Prostate gland (tissue), 2 donors: ENCODE measurements around the gene HLA-A. TPM values are rescaled to one million over a fixed set of nuclear protein-coding genes. Genes with fewer than 3 reads are reported as not detected.
A peak's percentile ranks its signal among the peaks of the same experiment; 100 is the strongest.

Source experiments
- DNase-seq: peaks from one replicate; pipeline ENCODE4 v3.0.0-alpha.2; 2019; ENCODE audit warnings: low spot score
- H3K27ac ChIP-seq, 2 donors: fragments of 200-600 bp; sonication (generic); 2 replicates each; pipeline ENCODE4 v1.5.1; 2017 to 2019
- H3K27me3 ChIP-seq: fragments of 200-600 bp; sonication (generic); replicated peaks from 2 replicates; pipeline ENCODE4 v1.5.1; 2019; ENCODE audit not compliant: insufficient read depth
- H3K36me3 ChIP-seq, 2 donors: fragments of 200-600 bp; sonication (generic); 1 replicate in 1 of 2; 2 replicates in 1 of 2; pipeline versions ENCODE4 v1.5.1 to v1.8.1; 2017 to 2019
- H3K4me1 ChIP-seq: fragments of 200-600 bp; sonication (generic); replicated peaks from 2 replicates; pipeline ENCODE4 v1.5.1; 2019
- H3K4me3 ChIP-seq, 2 donors: fragments of 200-600 bp; sonication (generic); 2 replicates each; pipeline ENCODE4 v1.5.1; 2017 to 2019
- H3K9me3 ChIP-seq: fragments of 200-600 bp; sonication (generic); 2 replicates; pipeline ENCODE4 v1.5.1; 2017
- POLR2A ChIP-seq: fragments of 450-650 bp; IDR thresholded peaks from one replicate; pipeline ENCODE4 v1.6.1; 2016; ENCODE audit warnings: antibody characterized with exemption, mild to moderate bottlenecking
- POLR2AphosphoS5 ChIP-seq: sonication (generic); formaldehyde crosslinking; IDR thresholded peaks from one replicate; pipeline ENCODE4 v1.6.1; 2017; ENCODE audit warnings: antibody characterized with exemption
- WGBS: methylation state at CpG from one replicate; pipeline ENCODE4 v1.1.5; 2018; 5-methylcytosine and 5-hydroxymethylcytosine counted together
- intact Hi-C: fragments of 100-400 bp; cut with DNase I; formaldehyde crosslinking; loops from one replicate; pipeline ENCODE4 v1.14.2; 2022
- total RNA-seq, 2 donors: library from RNA; depleted of rRNA; stranded (reverse); fragments of >200 nt; gene quantifications; one replicate each; pipeline ENCODE4 v1.1.0, GENCODE V29; 2016
- TF ChIP-seq, protein P1 (sequence below), 4 experiments: fragments of 200-600 bp in 2 of 4; fragments of 450-650 bp in 2 of 4; sonication (generic) in 2 of 4; IDR thresholded peaks; 1 replicate in 3 of 4; 2 replicates in 1 of 4; pipeline ENCODE4 v1.5.1; 2016 to 2019; ENCODE audit warnings: antibody characterized with exemption in 4 of 4, mild to moderate bottlenecking in 2 of 4, moderate library complexity in 2 of 4

HLA-A gene
- total RNA-seq, 2 donors from 2014 or later: 564 to 620 TPM

DNA sequence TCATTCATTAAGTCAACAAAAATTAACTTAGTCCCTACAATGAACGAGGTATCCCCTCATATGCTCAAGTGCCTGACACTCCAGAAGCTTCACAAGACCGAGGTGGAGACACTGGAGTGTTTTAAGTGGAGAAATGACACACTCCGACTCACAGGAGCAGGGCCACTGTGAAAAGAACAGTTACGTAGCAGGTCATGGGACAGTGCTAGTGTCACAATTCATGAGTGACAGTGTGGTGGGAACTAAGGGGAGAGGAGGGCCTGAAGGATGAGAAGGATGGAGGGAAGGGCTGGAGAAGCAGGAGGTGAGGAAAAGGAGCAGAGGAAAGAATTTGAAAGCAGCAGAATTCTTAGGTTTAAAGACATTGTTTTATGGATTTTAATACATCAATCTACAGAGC is 1.3 kb upstream of the HLA-A start:
- H3K36me3 ChIP-seq: no peaks in the 10 kb centered on the region
- WGBS: 61% methylated on average over 4 of the region's 4 CpGs
- no peak overlapping the region for H3K4me3 ChIP-seq
- TF ChIP-seq POLR2AphosphoS5 (no peak), POLR2A (no peak)
- no peaks in the 10 kb centered on the region for H3K4me1 ChIP-seq
- H3K9me3 ChIP-seq: no peaks in the 10 kb centered on the region
- DNase-seq: no peak
- intact Hi-C loops: no loop called here
- H3K27ac ChIP-seq: peak overlapping the region in 1 of 2 donors; percentile 86
- H3K27me3 ChIP-seq: no peaks in the 10 kb centered on the region

DNA sequence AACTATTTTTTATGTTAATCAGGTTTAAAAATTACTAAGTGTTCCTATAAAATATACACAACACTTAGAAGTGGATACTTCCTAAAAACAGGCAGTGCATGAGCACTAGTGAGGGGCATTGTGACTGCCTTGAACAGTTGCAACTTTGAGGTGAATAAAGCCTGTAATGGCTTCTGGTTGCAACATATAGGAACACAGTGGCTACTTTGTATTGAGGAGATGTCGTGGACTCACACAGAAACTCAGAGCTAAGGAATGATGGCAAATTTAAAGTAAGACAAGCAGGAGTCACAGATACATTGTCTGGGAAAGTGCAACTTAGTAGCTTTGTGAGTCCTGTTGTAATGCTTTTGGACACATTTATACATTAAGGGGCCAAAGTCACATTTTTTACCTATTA is 861 bp upstream of the HLA-A start:
- Histone ChIP-seq H3K9me3 (no peaks in the 10 kb centered on the region), H3K36me3 (no peaks in the 10 kb centered on the region), H3K27ac (peak overlapping the region; percentile 86 to 88), H3K4me3 (no peak overlapping the region), H3K27me3 (no peaks in the 10 kb centered on the region), H3K4me1 (no peaks in the 10 kb centered on the region)
- 5% methylated on average over 1 of the region's 1 CpG for WGBS
- intact Hi-C loops: no loop called here
- TF ChIP-seq POLR2A (no peak), POLR2AphosphoS5 (no peak)
- TF ChIP-seq, protein P1, sequence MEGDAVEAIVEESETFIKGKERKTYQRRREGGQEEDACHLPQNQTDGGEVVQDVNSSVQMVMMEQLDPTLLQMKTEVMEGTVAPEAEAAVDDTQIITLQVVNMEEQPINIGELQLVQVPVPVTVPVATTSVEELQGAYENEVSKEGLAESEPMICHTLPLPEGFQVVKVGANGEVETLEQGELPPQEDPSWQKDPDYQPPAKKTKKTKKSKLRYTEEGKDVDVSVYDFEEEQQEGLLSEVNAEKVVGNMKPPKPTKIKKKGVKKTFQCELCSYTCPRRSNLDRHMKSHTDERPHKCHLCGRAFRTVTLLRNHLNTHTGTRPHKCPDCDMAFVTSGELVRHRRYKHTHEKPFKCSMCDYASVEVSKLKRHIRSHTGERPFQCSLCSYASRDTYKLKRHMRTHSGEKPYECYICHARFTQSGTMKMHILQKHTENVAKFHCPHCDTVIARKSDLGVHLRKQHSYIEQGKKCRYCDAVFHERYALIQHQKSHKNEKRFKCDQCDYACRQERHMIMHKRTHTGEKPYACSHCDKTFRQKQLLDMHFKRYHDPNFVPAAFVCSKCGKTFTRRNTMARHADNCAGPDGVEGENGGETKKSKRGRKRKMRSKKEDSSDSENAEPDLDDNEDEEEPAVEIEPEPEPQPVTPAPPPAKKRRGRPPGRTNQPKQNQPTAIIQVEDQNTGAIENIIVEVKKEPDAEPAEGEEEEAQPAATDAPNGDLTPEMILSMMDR (IDR thresholded peaks at IDR 0.05): no peak
- no peak for DNase-seq

DNA sequence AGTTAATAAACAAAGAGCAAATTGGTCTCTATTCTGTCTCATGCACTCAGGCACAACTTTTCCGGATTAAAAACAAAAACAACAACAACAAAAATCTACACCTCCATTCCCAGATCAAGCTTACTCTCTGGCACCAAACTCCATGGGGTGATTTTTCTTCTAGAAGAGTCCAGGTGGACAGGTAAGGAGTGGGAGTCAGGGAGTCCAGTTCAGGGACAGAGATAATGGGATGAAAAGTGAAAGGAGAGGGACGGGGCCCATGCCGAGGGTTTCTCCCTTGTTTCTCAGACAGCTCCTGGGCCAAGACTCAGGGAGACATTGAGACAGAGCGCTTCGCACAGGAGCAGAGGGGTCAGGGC is 437 bp upstream of the HLA-A start:
- DNase-seq: no peak
- Histone ChIP-seq H3K9me3 (no peaks in the 10 kb centered on the region), H3K27me3 (no peaks in the 10 kb centered on the region), H3K4me3 (peak overlapping the region; percentile 46 to 53), H3K27ac (peak overlapping the region; percentile 86 to 88), H3K36me3 (no peaks in the 10 kb centered on the region), H3K4me1 (no peaks in the 10 kb centered on the region)
- TF ChIP-seq POLR2AphosphoS5: no peak
- WGBS: 4% methylated on average over 5 of the region's 5 CpGs
- intact Hi-C loops: no loop called here

DNA sequence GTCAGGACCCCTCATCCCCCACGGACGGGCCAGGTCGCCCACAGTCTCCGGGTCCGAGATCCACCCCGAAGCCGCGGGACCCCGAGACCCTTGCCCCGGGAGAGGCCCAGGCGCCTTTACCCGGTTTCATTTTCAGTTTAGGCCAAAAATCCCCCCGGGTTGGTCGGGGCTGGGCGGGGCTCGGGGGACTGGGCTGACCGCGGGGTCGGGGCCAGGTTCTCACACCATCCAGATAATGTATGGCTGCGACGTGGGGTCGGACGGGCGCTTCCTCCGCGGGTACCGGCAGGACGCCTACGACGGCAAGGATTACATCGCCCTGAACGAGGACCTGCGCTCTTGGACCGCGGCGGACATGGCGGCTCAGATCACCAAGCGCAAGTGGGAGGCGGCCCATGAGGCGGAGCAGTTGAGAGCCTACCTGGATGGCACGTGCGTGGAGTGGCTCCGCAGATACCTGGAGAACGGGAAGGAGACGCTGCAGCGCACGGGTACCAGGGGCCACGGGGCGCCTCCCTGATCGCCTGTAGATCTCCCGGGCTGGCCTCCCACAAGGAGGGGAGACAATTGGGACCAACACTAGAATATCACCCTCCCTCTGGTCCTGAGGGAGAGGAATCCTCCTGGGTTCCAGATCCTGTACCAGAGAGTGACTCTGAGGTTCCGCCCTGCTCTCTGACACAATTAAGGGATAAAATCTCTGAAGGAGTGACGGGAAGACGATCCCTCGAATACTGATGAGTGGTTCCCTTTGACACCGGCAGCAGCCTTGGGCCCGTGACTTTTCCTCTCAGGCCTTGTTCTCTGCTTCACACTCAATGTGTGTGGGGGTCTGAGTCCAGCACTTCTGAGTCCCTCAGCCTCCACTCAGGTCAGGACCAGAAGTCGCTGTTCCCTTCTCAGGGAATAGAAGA is 978 bp downstream of the HLA-A start:
- no peak for TF ChIP-seq POLR2A
- TF ChIP-seq POLR2AphosphoS5: no peak
- TF ChIP-seq, protein P1 (IDR thresholded peaks at IDR 0.05): no peak
- H3K27me3 ChIP-seq: no peaks in the 10 kb centered on the region
- H3K9me3 ChIP-seq: no peaks in the 10 kb centered on the region
- 22% methylated on average over 58 of the region's 58 CpGs for WGBS
- peak overlapping the region; percentile 86 to 88 for H3K27ac ChIP-seq
- H3K36me3 ChIP-seq: no peaks in the 10 kb centered on the region
- no peak for DNase-seq
- H3K4me1 ChIP-seq: no peaks in the 10 kb centered on the region
- intact Hi-C loops: no loop called here
- peak overlapping the region; percentile 46 to 53 for H3K4me3 ChIP-seq

DNA sequence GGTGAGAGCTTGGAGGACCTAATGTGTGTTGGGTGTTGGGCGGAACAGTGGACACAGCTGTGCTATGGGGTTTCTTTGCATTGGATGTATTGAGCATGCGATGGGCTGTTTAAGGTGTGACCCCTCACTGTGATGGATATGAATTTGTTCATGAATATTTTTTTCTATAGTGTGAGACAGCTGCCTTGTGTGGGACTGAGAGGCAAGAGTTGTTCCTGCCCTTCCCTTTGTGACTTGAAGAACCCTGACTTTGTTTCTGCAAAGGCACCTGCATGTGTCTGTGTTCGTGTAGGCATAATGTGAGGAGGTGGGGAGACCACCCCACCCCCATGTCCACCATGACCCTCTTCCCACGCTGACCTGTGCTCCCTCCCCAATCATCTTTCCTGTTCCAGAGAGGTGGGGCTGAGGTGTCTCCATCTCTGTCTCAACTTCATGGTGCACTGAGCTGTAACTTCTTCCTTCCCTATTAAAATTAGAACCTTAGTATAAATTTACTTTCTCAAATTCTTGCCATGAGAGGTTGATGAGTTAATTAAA is 3.0 kb downstream of the HLA-A start:
- TF ChIP-seq, protein P1 (IDR thresholded peaks at IDR 0.05): no peak
- TF ChIP-seq POLR2AphosphoS5 (no peak), POLR2A (no peak)
- Histone ChIP-seq H3K27ac (no peak overlapping the region), H3K36me3 (no peaks in the 10 kb centered on the region), H3K9me3 (no peaks in the 10 kb centered on the region), H3K27me3 (no peaks in the 10 kb centered on the region), H3K4me3 (no peak overlapping the region), H3K4me1 (no peaks in the 10 kb centered on the region)
- WGBS: 85% methylated on average over 4 of the region's 4 CpGs
- intact Hi-C loops: no loop called here
- no peak for DNase-seq
